HCT116 (cell line): Measurements from ENCODE around the gene KIAA1614.
"Not testable (repeated sequence)": the region's sequence is repeated elsewhere in the genome, so short reads cannot be mapped to it uniquely, and the experiment has no call there.

Source experiments
- CEBPB ChIP-seq: IDR thresholded peaks from 2 replicates; pipeline ENCODE4 v1.6.1; 2012; ENCODE audit warnings: low read depth
- POLR2A ChIP-seq: IDR thresholded peaks from 2 replicates; pipeline ENCODE4 v1.7.0; 2011; ENCODE audit warnings: borderline replicate concordance; ENCODE audit not compliant: insufficient read depth, insufficient read length; ENCODE audit errors: extremely low read depth
- POLR2AphosphoS5 ChIP-seq: IDR thresholded peaks from 2 replicates; pipeline ENCODE4 v1.6.1; 2011; ENCODE audit warnings: mild to moderate bottlenecking, low read depth, low read length, moderate library complexity
- TF ChIP-seq, protein P1 (sequence below), 3 experiments: fragments of 200-600 bp in 1 of 3; sonication (generic) in 1 of 3; IDR thresholded peaks in 2 of 3; conservative IDR thresholded peaks in 1 of 3; 2 replicates each; pipeline ENCODE4 v1.5.1; 2012 to 2017; ENCODE audit warnings: low read depth in 2 of 3, low read length in 2 of 3, antibody characterized with exemption in 1 of 3, borderline replicate concordance in 1 of 3, control low read depth in 1 of 3, mild to moderate bottlenecking in 1 of 3, mixed read lengths in 1 of 3, mixed run types in 1 of 3, moderate library complexity in 1 of 3; ENCODE audit not compliant: insufficient read depth in 1 of 3

DNA sequence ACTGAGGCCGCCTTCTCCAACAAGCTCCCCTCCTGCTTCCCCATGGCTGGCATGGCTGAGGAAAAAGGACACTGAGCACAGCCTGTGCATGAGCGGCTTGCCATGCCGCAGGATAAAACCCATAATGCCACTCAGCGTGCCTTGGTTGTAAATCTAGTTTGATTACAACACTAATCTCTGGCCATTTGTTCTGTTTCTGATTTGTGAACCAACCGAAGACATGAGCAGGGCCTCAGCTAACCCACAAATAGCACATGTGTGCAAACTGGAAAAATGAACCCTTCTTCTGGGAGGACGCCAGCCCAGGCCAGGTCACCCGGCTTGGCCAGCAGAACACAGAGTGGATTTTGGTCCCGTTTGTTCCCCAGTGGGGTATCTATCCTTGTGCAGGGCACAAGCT is 56.1 kb downstream of the KIAA1614 start:
- not testable (repeated sequence) for TF ChIP-seq POLR2AphosphoS5, CEBPB, POLR2A
- TF ChIP-seq, protein P1, sequence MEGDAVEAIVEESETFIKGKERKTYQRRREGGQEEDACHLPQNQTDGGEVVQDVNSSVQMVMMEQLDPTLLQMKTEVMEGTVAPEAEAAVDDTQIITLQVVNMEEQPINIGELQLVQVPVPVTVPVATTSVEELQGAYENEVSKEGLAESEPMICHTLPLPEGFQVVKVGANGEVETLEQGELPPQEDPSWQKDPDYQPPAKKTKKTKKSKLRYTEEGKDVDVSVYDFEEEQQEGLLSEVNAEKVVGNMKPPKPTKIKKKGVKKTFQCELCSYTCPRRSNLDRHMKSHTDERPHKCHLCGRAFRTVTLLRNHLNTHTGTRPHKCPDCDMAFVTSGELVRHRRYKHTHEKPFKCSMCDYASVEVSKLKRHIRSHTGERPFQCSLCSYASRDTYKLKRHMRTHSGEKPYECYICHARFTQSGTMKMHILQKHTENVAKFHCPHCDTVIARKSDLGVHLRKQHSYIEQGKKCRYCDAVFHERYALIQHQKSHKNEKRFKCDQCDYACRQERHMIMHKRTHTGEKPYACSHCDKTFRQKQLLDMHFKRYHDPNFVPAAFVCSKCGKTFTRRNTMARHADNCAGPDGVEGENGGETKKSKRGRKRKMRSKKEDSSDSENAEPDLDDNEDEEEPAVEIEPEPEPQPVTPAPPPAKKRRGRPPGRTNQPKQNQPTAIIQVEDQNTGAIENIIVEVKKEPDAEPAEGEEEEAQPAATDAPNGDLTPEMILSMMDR (IDR thresholded peaks at IDR 0.05 in 2 of 3, conservative IDR thresholded peaks at IDR 0.05 in 1 of 3; ENCODE audit: borderline replicate concordance in 1 of 3, insufficient read depth in 1 of 3, low read depth in 2 of 3, low read length in 2 of 3), result not testable (repeated sequence)
